ENCODE measurements around the gene ZNF774.

DNA sequence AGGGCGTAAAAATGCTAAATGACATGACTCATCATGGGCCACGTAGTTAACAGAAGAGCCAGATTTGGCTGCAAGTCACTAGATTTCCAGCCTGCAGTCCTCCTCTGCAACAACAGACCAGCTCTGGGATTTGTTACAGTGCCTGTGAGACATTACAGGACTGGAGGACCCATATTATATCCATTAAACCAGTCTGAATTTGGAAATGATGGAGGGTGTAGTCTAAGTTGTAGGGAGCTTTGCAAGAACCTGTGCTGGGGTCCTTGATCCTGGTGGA is 10.8 kb downstream of the ZNF774 start:
- TF ChIP-seq, protein P1, sequence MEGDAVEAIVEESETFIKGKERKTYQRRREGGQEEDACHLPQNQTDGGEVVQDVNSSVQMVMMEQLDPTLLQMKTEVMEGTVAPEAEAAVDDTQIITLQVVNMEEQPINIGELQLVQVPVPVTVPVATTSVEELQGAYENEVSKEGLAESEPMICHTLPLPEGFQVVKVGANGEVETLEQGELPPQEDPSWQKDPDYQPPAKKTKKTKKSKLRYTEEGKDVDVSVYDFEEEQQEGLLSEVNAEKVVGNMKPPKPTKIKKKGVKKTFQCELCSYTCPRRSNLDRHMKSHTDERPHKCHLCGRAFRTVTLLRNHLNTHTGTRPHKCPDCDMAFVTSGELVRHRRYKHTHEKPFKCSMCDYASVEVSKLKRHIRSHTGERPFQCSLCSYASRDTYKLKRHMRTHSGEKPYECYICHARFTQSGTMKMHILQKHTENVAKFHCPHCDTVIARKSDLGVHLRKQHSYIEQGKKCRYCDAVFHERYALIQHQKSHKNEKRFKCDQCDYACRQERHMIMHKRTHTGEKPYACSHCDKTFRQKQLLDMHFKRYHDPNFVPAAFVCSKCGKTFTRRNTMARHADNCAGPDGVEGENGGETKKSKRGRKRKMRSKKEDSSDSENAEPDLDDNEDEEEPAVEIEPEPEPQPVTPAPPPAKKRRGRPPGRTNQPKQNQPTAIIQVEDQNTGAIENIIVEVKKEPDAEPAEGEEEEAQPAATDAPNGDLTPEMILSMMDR (IDR thresholded peaks at IDR 0.05): no peak
- TF ChIP-seq POLR2A (IDR thresholded peaks at IDR 0.05) (no peak), EP300 (IDR thresholded peaks at IDR 0.05) (no peak)

Measured in ovary (tissue), 3 donors.